ELR (cell line): ENCODE measurements around the gene MKRN1.
"Not testable (repeated sequence)": the region's sequence is repeated elsewhere in the genome, so short reads cannot be mapped to it uniquely, and the experiment has no call there.

Source experiments
- DNase-seq: peaks from one replicate; pipeline ENCODE4 v3.0.0-alpha.2; 2015; ENCODE audit warnings: low read depth

Gene MKRN1

DNA sequence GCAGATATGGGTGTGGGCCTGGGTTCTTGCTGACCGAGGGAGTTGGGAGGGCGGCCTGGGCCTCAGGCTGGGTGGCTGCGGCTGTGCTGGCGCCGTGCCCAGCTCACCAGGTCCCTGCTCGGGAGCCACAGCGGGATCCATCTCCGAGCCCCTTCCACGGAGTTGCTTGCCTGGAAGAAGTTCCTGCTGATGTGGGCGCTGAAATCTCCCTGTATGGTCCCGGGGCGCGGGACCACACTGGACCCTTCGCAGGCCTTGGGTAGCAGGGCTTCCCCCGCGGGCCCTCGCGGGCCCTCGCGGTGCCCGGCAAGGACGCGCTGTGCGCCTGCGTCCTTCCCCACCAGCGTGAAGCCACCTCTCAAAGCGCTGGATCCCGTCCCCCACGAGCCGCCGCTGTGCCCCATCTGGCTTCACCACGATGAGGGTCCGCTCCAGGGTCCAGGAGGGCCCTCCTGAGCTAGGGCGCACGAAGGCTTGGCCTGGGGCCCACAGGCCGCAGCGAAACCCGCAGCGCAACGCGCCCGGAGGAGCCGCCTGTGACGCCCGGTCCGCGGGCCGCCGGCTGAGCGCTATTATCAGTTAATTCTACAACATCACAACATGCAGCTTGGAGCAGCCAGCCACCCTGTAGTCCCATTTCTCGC is 43.9 kb downstream of the MKRN1 start:
- no peak for DNase-seq

GRCh38 chr7:140433396-140433795 is 45.9 kb downstream of the MKRN1 start:
- DNase-seq, result no peak

- no peak for DNase-seq
Measured at GRCh38 chr7:140426130-140426529, 53.2 kb downstream of the MKRN1 start.

DNA sequence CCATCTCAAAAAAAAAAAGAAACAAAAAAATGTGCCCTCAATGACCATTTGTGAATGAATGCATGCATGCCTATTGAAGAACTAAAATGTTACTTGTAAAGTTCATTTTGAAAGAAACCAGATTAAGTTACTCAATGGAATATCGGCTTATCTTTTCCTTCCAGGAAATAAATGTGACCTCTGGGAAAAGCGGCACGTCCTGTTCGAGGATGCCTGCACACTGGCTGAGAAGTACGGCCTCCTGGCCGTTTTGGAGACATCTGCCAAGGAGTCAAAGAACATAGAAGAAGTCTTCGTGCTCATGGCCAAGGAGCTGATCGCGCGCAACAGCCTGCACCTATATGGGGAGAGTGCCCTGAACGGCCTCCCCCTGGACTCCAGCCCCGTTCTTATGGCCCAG is 53.6 kb downstream of the MKRN1 start:
- no peak for DNase-seq

GRCh38 chr7:140423501-140423900 is 55.8 kb downstream of the MKRN1 start:
- DNase-seq, result no peak

- DNase-seq, result no peak
Measured at GRCh38 chr7:140421521-140421920, 57.8 kb downstream of the MKRN1 start.

- no peak for DNase-seq
Measured at GRCh38 chr7:140418653-140419052, 60.7 kb downstream of the MKRN1 start.

DNA sequence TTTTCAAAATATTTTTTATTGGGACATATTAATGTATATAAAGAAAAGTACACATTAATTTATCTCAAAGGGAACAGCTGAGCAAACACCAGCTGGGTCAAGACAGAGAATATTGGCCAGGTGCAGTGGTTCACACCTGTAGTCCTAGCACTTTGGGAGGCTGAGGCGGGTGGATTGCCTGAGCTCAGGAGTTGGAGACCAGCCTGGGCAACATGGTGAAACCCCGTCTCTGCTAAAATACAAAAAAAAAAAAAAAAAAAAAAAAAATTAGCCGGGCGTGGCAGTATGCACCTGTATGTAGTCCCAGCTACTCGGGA is 61.2 kb downstream of the MKRN1 start:
- DNase-seq, result not testable (repeated sequence)

DNA sequence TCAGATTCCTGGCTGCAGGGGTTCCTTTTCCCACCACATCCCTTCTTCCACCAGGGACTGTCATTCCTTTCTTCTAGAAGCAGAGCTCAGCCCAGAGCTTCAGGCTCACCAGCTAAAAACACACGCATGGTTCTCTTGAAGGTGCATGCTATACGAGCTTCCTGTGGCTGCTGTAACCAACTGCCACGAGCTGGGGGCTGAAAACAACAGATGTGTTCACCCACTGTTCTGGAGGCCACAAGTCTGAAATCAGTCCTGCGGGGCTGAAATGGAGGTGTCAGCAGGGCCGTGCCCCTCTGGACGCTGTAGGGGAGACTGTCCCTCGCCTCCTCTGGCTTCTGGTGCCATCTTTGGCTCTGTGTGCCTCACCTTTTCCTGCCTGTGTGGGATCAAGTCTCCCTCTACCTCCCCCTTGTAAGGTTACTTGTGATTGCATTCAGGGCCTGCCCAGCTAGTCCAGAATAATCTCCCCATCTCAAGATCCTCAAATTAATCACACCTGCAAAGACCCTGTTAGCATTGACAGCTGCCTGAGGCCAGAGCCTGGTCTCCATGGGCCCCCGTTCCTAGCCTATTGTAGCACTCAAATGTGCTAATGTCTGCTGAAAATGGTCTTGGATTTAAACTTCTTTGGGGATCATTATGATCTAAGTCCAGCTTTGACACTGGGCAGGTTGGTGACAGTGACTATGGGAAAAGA is 61.7 kb downstream of the MKRN1 start:
- no peak for DNase-seq

- no peak for DNase-seq
Measured at GRCh38 chr7:140416560-140416959, 62.7 kb downstream of the MKRN1 start.

- not testable (repeated sequence) for DNase-seq
Measured at GRCh38 chr7:140415816-140416215, 63.5 kb downstream of the MKRN1 start.

DNA sequence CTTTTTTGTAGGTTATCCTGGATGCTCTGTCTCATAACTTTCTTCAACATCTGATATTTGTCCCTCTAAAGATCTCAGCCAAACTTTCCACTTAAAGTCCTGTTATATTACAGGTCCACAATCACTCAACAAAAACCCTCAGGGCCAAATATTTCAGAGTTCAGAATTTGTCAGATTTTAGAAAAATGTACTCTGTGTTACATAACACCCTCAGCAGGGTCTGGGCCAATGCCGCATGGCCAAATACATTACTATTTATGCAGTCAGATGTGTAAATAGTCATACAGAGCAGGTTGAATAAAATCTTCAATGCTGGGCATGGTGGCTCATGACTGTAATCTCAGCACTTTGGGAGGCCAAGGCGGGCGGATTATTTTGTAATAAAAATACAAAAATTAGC is 63.9 kb downstream of the MKRN1 start:
- no peak for DNase-seq

GRCh38 chr7:140404565-140405065 is 74.7 kb downstream of the MKRN1 start:
- no peak for DNase-seq

DNA sequence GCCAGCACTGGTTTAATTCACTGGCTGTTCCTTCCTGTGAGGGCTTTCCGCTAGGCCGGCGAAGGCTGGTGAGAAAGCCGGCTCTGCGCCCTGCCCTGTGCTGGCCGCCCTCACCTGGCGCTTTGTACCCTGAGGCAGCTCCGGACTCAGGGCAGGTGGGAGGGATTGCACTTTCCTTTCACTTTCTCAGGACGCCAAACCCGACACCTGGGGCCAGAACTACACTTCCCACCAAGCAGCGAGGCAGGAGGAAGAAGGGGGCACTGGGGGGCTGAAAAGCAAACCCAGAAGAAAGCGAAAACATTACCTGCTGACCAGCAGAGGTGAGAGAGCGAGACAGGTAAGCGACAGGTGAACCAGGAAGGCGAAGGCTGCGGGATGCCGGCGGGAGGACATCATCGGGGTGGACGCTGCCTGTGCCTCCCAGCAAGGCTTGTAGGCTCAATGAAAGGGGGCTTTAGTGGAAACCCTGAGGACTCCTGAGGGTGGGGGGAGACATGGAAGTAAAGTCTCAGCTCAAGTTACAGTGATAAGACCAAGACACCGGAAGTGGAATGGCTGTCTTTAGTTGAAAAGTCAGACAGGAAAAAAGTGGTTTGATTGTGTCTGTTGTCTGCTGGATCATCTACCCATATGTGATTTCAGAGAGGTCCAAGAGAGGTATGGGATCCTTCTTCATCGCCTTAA is 75.3 kb downstream of the MKRN1 start, which contains the start of gene RAB19:
Gene RAB19 (plus strand): TSS at position 181 of the 687 bp plus-strand sequence. CDS start 3,589 bp downstream, outside the sequence.
- DNase-seq, result no peak
